AG20443 (cell line): ENCODE results near the gene RFX2.
A peak's percentile ranks its signal among the peaks of the same experiment; 100 is the strongest.
"Not testable (repeated sequence)": the region's sequence is repeated elsewhere in the genome, so short reads cannot be mapped to it uniquely, and the experiment has no call there.

Experiments
- DNase-seq: peaks from one replicate; pipeline ENCODE4 v3.0.0; 2012; ENCODE audit warnings: low spot score, mixed read lengths

The RFX2 gene

GRCh38 chr19:5971714-5972354 is 138.5 kb downstream of the RFX2 start:
- DNase-seq, result no peak

DNA sequence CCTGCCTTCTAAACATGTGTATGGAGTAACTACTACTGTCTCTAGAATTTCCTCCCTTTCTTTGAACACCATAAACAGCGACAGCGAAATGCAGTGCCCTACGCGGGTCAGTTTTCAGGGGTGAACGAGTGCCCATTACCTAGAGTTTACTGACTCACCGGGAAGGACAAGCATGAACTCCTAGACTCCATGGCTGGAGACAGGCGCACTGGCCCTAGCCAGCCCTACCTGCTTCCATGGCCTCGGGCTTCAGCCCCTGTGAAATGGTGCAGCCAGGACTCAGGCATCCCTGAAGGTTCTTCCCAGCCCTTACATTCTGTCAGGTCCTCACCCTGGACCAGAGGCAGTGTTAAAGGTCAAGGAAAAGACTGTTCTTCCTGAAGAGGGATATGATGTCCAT is 140.8 kb downstream of the RFX2 start:
- DNase-seq, result no peak

DNA sequence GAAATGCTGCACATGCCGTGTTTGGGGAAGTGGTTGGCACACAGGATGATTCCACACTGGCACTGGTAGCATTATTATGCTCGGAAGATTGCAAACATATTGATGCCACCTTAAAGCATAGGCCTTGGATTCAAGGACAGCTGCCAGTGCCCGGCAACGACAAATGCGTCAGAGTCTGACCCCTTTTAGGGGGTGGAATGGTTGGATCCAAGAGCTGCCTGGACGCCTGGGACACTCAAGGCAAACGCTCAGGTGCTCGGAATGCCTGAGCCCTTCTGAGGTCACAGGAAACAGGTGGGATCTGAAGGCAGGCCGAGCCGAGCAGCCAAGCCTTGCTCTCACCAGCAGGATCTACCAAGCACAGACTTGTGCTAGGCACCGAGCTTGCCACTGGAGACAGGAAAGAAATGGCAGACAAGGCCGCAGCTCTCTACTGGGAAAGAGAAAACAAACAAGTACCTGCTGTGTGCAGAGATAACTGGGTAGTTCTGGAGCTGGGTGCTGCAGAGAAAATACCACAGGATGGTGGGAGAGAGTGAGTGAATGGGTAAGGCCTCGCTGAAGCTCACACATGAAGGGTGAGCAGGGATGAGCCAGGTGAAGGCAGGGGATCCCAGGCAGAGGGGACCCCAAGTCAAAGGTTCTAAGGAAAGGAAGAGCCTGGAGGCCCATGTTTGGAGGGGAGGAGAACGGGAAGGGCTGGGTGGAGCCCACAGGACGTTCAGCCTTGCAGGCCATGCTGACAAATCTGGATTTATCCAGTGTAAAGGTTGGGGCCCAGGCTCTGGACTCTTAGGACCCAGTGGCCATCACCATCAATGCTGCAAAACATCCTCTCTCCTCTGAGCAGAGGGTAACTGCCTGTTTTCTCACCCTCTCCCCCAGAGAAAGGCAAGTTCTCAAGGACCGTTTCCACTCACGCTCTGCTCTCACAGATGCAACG is 141.6 kb downstream of the RFX2 start:
- no peak for DNase-seq

DNA sequence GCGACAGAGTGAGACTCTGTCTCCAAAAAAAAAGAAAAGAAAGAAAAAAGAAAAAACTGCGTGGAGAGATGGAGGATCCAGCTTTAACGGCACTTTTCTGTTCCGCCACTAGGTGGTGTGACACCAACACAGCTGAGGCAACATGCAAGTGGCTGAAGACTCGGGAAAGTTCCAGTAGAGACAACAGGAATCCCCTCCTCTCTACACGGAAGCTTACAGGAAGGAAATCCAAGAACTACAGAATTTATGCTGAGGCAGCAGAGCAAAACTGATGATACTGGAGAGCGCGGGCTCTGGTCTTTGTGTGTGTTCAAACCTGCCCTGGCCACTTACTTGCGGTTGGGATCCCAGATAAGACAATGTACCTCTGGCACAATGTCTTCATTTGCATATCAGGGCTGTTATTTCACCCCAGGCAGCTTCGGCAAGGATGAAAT is 142.3 kb downstream of the RFX2 start:
- DNase-seq, result peak; percentile 85

DNA sequence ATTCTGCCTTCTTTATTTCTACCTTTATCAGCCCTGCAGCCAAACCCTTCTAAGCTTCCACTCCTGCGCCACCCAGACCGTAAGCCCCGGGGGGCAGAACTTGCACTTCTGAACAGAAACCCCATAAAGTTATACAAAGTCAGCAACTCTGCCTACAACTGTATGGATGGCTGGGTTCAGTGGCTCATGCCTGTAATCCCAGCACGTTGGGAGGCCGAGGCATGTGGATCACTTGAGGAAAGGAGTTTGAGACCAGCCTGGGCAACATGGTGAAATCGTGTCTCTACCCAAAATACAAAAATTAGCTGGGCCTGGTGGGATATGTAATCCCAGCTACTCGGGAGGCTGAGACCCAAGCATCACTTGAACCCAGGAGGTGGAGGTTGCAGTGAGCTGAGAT is 142.7 kb downstream of the RFX2 start:
- no peak for DNase-seq

GRCh38 chr19:5966941-5967340 is 143.4 kb downstream of the RFX2 start:
- DNase-seq, result no peak

DNA sequence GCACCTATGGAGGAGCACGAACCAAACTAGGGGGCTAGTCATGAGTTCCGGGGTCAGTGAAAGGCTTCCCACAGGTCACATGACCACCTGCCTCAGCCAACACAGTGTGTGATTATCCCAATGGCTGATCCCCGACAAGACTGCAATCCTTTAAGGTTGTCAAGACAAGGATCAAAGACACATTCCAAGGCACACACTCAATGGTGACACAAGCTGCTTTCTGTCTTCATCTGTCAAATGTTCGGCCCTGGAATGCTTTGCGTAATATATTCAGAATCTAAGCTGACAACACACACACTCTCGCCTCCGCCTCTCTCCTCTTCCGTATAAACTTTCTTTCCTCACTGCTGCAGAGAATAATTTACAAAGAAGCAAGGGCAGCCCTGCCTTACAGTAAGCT is 144.1 kb downstream of the RFX2 start:
- peak; percentile 80 for DNase-seq

DNA sequence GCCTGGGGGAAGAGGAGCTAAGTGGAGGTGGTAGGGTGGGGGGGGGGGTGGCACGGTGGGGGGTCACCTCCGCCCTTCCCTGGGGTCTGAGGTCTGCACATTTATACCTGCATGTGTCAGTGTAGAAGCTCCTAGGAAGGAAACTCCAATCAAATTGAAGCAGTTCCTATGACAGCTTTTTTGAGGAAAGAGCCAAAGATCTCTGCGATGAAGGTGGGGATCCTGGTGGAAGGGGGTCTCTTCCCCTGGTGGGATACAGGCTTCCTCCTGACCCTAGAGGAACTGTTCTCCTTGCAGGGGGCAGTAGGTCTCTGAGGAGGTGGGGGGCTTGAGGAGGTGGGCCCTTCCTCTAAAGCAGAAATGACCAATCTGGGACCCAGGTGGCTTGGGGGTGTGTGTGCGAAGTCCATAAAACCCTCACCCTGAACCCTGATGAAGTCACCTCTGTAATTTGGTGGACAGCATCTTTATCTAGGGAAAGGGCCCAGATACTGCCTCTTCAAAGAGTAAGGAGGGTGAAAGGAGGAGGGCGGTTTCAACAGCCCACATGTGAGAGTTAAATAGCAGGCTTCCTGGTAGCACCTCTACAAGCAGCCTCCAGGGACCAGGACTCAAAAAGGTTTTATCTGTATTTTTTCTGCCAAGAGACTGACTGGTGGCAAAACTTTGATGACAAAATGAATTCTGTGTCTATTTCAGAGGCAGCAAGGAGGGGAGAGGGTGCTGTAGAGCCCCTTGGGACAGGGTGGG is 145.3 kb downstream of the RFX2 start:
- DNase-seq, result no peak

GRCh38 chr19:5963855-5964254 is 146.4 kb downstream of the RFX2 start:
- no peak for DNase-seq

- not testable (repeated sequence) for DNase-seq
Observed at GRCh38 chr19:5963259-5963658, 147.0 kb downstream of the RFX2 start.

- DNase-seq, result peak; percentile 81
Observed at GRCh38 chr19:5961969-5962945, 148.0 kb downstream of the RFX2 start.

DNA sequence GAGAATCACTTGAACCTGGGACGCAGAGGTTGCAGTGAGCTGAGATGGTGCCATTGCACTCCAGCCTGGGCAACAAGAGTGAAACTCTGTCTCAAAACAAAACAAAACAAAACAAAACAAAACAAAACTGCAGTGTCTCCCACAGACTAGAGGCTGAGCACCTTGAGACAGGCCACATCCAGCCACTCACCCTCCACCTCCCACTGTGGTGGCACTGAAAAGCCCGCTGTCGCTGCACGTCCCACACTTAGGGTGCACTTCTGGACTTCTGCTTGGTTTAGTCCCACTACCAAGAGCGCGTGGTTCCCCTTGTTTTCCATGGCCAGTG is 148.7 kb downstream of the RFX2 start:
- not testable (repeated sequence) for DNase-seq

- no peak for DNase-seq
Observed at GRCh38 chr19:5960005-5961001, 150.0 kb downstream of the RFX2 start.

GRCh38 chr19:5959260-5960004 is 150.9 kb downstream of the RFX2 start:
- DNase-seq, result no peak

GRCh38 chr19:5958851-5959122 is 151.5 kb downstream of the RFX2 start:
- DNase-seq, result no peak

DNA sequence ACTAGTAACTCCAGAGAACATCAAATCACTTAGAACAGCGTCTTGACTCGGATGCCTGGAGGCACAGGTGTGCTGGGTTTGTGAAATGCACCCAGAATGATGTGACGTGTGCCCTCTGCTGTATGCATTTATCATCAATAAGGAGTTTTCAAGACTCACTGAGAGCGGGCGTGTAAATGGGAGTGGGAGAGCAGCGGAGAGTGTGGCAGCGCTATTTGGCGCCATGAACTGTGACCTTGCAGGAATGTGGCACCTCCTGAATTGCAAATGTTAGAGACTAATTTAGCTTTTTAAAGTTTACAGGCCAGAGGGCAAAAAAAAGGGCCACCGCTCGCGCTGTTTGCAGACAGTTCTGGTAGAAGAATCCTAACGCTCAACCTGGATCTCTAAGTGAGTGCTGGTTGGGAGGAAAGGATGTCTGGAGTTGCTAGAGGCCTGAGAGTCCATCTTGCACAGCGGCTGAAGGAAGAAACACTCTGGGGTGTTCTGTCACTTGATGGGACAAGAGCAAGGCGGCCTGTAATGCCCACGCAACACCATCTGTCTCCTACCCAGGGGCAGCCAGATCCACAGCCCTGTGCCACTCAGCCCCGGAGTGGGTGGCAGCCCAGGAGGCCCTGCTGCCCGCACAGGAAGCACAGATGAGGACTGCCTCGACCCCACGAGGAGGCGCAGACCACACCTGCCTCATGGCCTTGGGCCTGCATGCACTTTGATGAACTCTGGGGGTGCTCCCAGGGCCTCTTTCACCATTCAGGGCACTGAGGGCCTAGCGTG is 152.0 kb downstream of the RFX2 start:
- DNase-seq, result no peak

DNA sequence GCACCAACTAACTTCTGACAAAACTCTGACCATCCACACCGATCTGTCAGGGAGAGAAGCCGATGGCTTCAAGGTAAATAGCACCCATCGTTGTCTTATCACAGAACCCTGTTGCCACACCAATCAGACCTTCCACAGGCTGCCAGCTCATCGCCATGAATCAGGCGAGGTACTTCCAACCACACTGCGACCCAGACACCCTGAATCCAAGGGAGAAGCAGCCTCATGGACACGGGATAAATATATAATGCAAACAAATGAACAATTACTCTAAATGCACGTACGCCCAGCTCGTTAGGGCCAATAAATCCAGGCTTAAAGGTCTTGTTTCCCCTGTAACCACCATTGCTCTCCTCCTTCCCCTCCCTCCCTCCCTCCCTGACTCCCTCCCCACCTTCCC is 153.1 kb downstream of the RFX2 start:
- DNase-seq, result no peak

- no peak for DNase-seq
Observed at GRCh38 chr19:5956728-5957127, 153.6 kb downstream of the RFX2 start.

DNA sequence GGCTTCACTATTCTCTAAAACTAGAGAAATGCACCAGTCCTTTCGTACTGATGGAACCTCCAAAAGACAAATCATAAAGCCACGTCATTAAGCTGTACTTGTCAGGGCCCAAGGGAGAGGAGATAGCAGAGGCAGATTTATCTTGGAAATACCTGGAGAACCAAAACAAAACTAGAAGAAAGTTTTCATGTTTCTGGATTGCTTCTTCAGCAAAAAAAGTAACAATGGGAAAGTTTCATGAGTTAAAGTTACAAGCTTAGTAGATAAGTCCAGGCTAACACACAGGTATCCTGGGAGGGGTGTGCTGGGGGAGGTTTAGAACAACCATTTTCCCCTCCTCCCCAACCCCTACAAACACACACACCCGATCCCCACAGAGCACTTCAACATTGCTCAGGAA is 154.0 kb downstream of the RFX2 start:
- no peak for DNase-seq
